ENCODE data around the gene PTGES. TPM values are rescaled to one million over a fixed set of nuclear protein-coding genes. Genes with fewer than 3 reads are reported as not detected.
"Not testable (repeated sequence)": the region's sequence is repeated elsewhere in the genome, so short reads cannot be mapped to it uniquely, and the experiment has no call there.

The PTGES gene
- total and polyA plus RNA-seq, 9 of the 15 experiments (the other 6 are each of a cell fraction or from before 2014, with no cell fraction given), result 0.13 TPM; not detected in 8

DNA sequence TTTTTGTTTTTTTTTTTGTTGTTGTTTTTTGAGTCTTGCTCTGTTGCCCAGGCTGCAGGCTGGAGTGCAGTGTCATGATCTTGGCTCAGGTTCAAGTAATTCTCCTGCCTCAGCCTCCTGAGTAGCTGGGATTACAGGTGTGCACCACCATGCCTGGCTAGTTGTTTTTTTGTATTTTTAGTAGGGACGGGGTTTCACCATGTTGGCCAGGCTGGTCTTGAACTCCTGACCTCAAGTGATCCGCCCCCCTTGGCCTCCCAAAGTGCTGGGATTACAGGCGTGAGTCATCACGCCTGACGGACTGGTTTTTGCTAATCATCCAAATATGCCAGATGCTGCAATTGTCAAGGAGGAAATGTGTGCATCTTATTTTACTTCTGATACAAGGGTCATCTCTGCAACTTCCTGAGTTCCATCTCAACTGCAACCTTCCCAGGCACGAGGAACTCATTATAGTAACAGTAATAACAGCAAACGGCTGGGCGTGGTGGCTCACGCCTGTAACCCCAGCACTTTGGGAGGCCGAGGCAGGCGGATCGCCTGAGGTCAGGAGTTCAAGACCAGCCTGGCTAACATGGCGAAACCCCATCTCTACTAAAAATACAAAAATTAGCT, 9.6 kb upstream of the PTGES start (continued):
- TF ChIP-seq, protein P1, sequence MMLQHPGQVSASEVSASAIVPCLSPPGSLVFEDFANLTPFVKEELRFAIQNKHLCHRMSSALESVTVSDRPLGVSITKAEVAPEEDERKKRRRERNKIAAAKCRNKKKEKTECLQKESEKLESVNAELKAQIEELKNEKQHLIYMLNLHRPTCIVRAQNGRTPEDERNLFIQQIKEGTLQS (IDR thresholded peaks at IDR 0.05), result peak; percentile 99
- TF ChIP-seq, protein P1 (CRISPR knock-in tag; conservative IDR thresholded peaks at IDR 0.05), result peak; percentile 73; the same call in 1 of the 2 replicates
- 0 out of 3 replicates have a peak, but pooled peaks of 1 of the 2 experiments have one; percentile 54 for TF ChIP-seq CBX3 (IDR thresholded peaks at IDR 0.05; ENCODE audit: borderline replicate concordance in 1 of 2, low read length in 2 of 2)
- peak; percentile 36; the same call in 1 of the 2 replicates for TF ChIP-seq MTA2 (IDR thresholded peaks at IDR 0.05; ENCODE audit: low read depth)
- peak; percentile 35; the same call in 1 of the 2 replicates for TF ChIP-seq TRIM28 (IDR thresholded peaks at IDR 0.05)
- TF ChIP-seq CBFA2T3 (IDR thresholded peaks at IDR 0.05), result peak; percentile 85
- TF ChIP-seq LEF1 (IDR thresholded peaks at IDR 0.05), result 0 out of 2 replicates have a peak, but pooled peaks have one; percentile 59
- TF ChIP-seq NCOR1 (IDR thresholded peaks at IDR 0.05), result peak; percentile 68
- peak; percentile 18; the same call in 1 of the 2 replicates for TF ChIP-seq SP1 (CRISPR knock-in tag; IDR thresholded peaks at IDR 0.05)
- TF ChIP-seq TAL1 (IDR thresholded peaks at IDR 0.05), result peak; percentile 31; the same call in 1 of the 2 replicates
- peak; percentile 78 for TF ChIP-seq FOXJ2 (tag; IDR thresholded peaks at IDR 0.05)
- TF ChIP-seq HDAC2 (IDR thresholded peaks at IDR 0.05), result peak; percentile 87
- TF ChIP-seq BRD9 (IDR thresholded peaks at IDR 0.05; ENCODE audit: low read depth, partially characterized antibody), result peak; percentile 41
- TF ChIP-seq ZNF121 (CRISPR knock-in tag; conservative IDR thresholded peaks at IDR 0.05), result peak; percentile 98
- TF ChIP-seq TCF3 (CRISPR knock-in tag; IDR thresholded peaks at IDR 0.05), result peak; percentile 56; the same call in 1 of the 2 replicates
- TF ChIP-seq, protein P2, sequence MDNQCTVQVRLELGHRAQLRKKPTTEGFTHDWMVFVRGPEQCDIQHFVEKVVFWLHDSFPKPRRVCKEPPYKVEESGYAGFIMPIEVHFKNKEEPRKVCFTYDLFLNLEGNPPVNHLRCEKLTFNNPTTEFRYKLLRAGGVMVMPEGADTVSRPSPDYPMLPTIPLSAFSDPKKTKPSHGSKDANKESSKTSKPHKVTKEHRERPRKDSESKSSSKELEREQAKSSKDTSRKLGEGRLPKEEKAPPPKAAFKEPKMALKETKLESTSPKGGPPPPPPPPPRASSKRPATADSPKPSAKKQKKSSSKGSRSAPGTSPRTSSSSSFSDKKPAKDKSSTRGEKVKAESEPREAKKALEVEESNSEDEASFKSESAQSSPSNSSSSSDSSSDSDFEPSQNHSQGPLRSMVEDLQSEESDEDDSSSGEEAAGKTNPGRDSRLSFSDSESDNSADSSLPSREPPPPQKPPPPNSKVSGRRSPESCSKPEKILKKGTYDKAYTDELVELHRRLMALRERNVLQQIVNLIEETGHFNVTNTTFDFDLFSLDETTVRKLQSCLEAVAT (IDR thresholded peaks at IDR 0.05), result peak in 1 of 2 experiments; percentile 47; a peak in 1 of 4 replicates
- peak; percentile 75 for TF ChIP-seq TOE1 (IDR thresholded peaks at IDR 0.05; ENCODE audit: borderline replicate concordance)
- not testable (repeated sequence) for TF ChIP-seq TOE1 (CRISPR knock-in tag; IDR thresholded peaks at IDR 0.05; ENCODE audit: borderline replicate concordance, low read depth); ATF1 (CRISPR knock-in tag; IDR thresholded peaks at IDR 0.05)
- 0 out of 2 replicates have a peak, but pooled peaks have one; percentile 22 for TF ChIP-seq GABPB1 (CRISPR knock-in tag; IDR thresholded peaks at IDR 0.05)
- TF ChIP-seq MEIS2 (IDR thresholded peaks at IDR 0.05; ENCODE audit: partially characterized antibody), result peak; percentile 44
- TF ChIP-seq JUNB (CRISPR knock-in tag; conservative IDR thresholded peaks at IDR 0.05), result peak; percentile 54; the same call in 1 of the 2 replicates
- peak; percentile 36; the same call in 1 of the 2 replicates for TF ChIP-seq ATF1 (tag; IDR thresholded peaks at IDR 0.05)
- peak; percentile 52; the same call in 1 of the 2 replicates for TF ChIP-seq NCOA1 (IDR thresholded peaks at IDR 0.05; ENCODE audit: low read depth)
- peak; percentile 49; the same call in 1 of the 2 replicates for TF ChIP-seq ZNF384 (IDR thresholded peaks at IDR 0.05; ENCODE audit: low read depth, low read length)
- TF ChIP-seq ETV5 (CRISPR knock-in tag; IDR thresholded peaks at IDR 0.05; ENCODE audit: low read depth), result peak; percentile 57; the same call in 1 of the 2 replicates
- peak in 1 of 2 experiments; percentile 24; a peak in 1 of 4 replicates for TF ChIP-seq CSDE1 (IDR thresholded peaks at IDR 0.05)
- peak; percentile 62; the same call in 1 of the 2 replicates for TF ChIP-seq NR2C1 (IDR thresholded peaks at IDR 0.05)
- TF ChIP-seq NR2C1 (tag; IDR thresholded peaks at IDR 0.05), result peak; percentile 66
- TF ChIP-seq ZEB2 (IDR thresholded peaks at IDR 0.05), result peak; percentile 63; the same call in 1 of the 2 replicates
- peak; percentile 97 for TF ChIP-seq BCOR (IDR thresholded peaks at IDR 0.05)
